K562 (cell line): ENCODE results near the gene RHD. TPM values are rescaled to one million over a fixed set of nuclear protein-coding genes. Genes with fewer than 3 reads are reported as not detected.

Experiments used
- CHD4 ChIP-seq: fragments of 200-600 bp; sonication (generic); IDR thresholded peaks from 3 replicates; pipeline ENCODE4 v1.6.1; 2012; ENCODE audit warnings: low read depth, mild to moderate bottlenecking, mixed read lengths, low read length, inconsistent platforms; ENCODE audit not compliant: insufficient read depth, insufficient replicate concordance, poor library complexity, severe bottlenecking
- DNMT1 ChIP-seq: fragments of 450-650 bp; IDR thresholded peaks from 2 replicates; pipeline ENCODE4 v1.6.1; 2016; ENCODE audit warnings: antibody characterized with exemption, mild to moderate bottlenecking
- FOXK2 ChIP-seq, 2 experiments: fragments of 450-650 bp; IDR thresholded peaks in 1 of 2; conservative IDR thresholded peaks in 1 of 2; 2 replicates each; pipeline ENCODE4 v1.6.1; 2016; ENCODE audit warnings: low read depth in 2 of 2, mild to moderate bottlenecking in 1 of 2
- GABPA ChIP-seq: fragments of 200-800 bp; sonication (Bioruptor generic); conservative IDR thresholded peaks from 2 replicates; pipeline ENCODE4 v1.6.1; 2016; ENCODE audit warnings: low read depth, missing genetic modification characterization, missing compliant biosample characterization
- GABPB1 ChIP-seq: sonication (generic); formaldehyde crosslinking; IDR thresholded peaks from 2 replicates; pipeline ENCODE4 v1.8.0; 2022; ENCODE audit warnings: mild to moderate bottlenecking, missing genetic modification reagents
- GATAD2B ChIP-seq: fragments of 450-650 bp; IDR thresholded peaks from 2 replicates; pipeline ENCODE4 v1.6.1; 2017; ENCODE audit warnings: mild to moderate bottlenecking, borderline replicate concordance
- HDAC2 ChIP-seq: fragments of 450-650 bp; IDR thresholded peaks from 2 replicates; pipeline ENCODE4 v1.6.1; 2016; ENCODE audit warnings: mild to moderate bottlenecking
- HIVEP1 ChIP-seq: fragments of 250-450 bp; sonication (Bioruptor Pico); IDR thresholded peaks from 2 replicates; pipeline ENCODE4 v1.4.0; 2020; ENCODE audit warnings: mild to moderate bottlenecking
- MLLT1 ChIP-seq, 2 experiments: fragments of 450-650 bp; IDR thresholded peaks; 2 replicates each; pipeline ENCODE4 v1.6.1; 2016
- MNT ChIP-seq, 2 experiments: fragments of 450-650 bp; conservative IDR thresholded peaks; 2 replicates each; pipeline ENCODE4 v1.6.1; 2017; ENCODE audit warnings: mild to moderate bottlenecking in 2 of 2, moderate library complexity in 2 of 2
- PHF8 ChIP-seq: fragments of 200-600 bp; sonication (generic); IDR thresholded peaks from 2 replicates; pipeline ENCODE4 v1.6.1; 2012; ENCODE audit warnings: mixed run types, mild to moderate bottlenecking, inconsistent platforms, low read length, moderate library complexity, borderline replicate concordance
- PREB ChIP-seq: sonication (generic); formaldehyde crosslinking; IDR thresholded peaks from 2 replicates; pipeline ENCODE4 v1.8.1; 2023; ENCODE audit warnings: mild to moderate bottlenecking, missing genetic modification reagents
- RBM22 ChIP-seq: fragments of 200-400 bp; formaldehyde crosslinking; IDR thresholded peaks from 2 replicates; pipeline ENCODE4 v1.6.1; 2018; ENCODE audit warnings: low read length, low read depth; ENCODE audit not compliant: poor library complexity, severe bottlenecking
- SMAD1 ChIP-seq: fragments of 150-350 bp; IDR thresholded peaks from 2 replicates; pipeline ENCODE4 v1.6.1; 2014; ENCODE audit warnings: low read length, low read depth; ENCODE audit not compliant: partially characterized antibody
- SRSF7 ChIP-seq: fragments of 200-400 bp; formaldehyde crosslinking; optimal IDR thresholded peaks from 2 replicates; pipeline ENCODE3; 2017; ENCODE audit warnings: mild to moderate bottlenecking, low read depth, low read length
- TRIM25 ChIP-seq: fragments of 450-650 bp; IDR thresholded peaks from 2 replicates; pipeline ENCODE4 v1.7.0; 2016; ENCODE audit warnings: borderline replicate concordance
- ZC3H11A ChIP-seq: IDR thresholded peaks from 2 replicates; pipeline ENCODE4 v1.6.1; 2012; ENCODE audit warnings: low read depth, low read length, improper control_type of control experiment
- ZNF384 ChIP-seq: IDR thresholded peaks from 2 replicates; pipeline ENCODE4 v1.6.1; 2012; ENCODE audit warnings: low read depth, low read length, improper control_type of control experiment
- ZNF395 ChIP-seq: fragments of 200-800 bp; sonication (Bioruptor generic); IDR thresholded peaks from 2 replicates; pipeline ENCODE4 v1.6.1; 2017; ENCODE audit warnings: missing genetic modification characterization, missing compliant biosample characterization
- polyA plus RNA-seq, 8 experiments: library from polyadenylated mRNA; depleted of rRNA in 4 of 8; stranded (reverse) in 5 of 8; unstranded in 3 of 8; fragments of >200 nt; fragmentation: Nextera tagmentation in 2 of 8; fragmentation: Illumina TruSeq in 1 of 8; extraction: Ambion mirVana in 2 of 8; extraction: Trizol in 1 of 8; gene quantifications; 2 replicates each; pipeline versions ENCODE4 v1.2.1 to v1.2.3, GENCODE V29; 2011 to 2014; ENCODE audit warnings: inconsistent platforms in 1 of 8, missing spikeins in 1 of 8
- total RNA-seq, 7 experiments: library from RNA; depleted of rRNA in 6 of 7; stranded (reverse); fragments of >200 nt in 6 of 7; fragmentation: Illumina TruSeq in 2 of 7; extraction: Trizol in 2 of 7; gene quantifications; 2 replicates each; pipeline versions ENCODE4 v1.2.1 to v1.2.3, GENCODE V29; 2011 to 2021; ENCODE audit warnings: low replicate concordance in 1 of 7

RHD gene
- total and polyA plus RNA-seq, 9 of the 15 experiments (the other 6 are each of a cell fraction or from before 2014, with no cell fraction given) = 8.8 to 32.4 (median 15.0) TPM

GRCh38 chr1:25239681-25240541 is 32.4 kb upstream of the RHD start (continued):
- TF ChIP-seq ZNF395 (CRISPR knock-in tag) = no peak; the same call in 1 of the 2 replicates
- no peak for TF ChIP-seq SRSF7
- TF ChIP-seq HIVEP1 (CRISPR knock-in tag) = no peak
- TF ChIP-seq HDAC2 = peak; percentile 85
- TF ChIP-seq CHD4 = no peak
- TF ChIP-seq ZNF384 = no peak
- TF ChIP-seq GATAD2B = peak; percentile 7; the same call in 1 of the 2 replicates
- TF ChIP-seq MLLT1 (IDR thresholded peaks at IDR 0.05) = peak; percentile 33 to 40; a peak in 2 of 4 replicates
- peak; percentile 94 for TF ChIP-seq GABPB1
- TF ChIP-seq DNMT1 = no peak
- no peak for TF ChIP-seq PREB
- peak; percentile 93 for TF ChIP-seq GABPA (tag)
- peak; percentile 70 for TF ChIP-seq RBM22
- peak; percentile 71; the same call in 1 of the 2 replicates for TF ChIP-seq PHF8
- TF ChIP-seq MNT (conservative IDR thresholded peaks at IDR 0.05) = peak; percentile 47 to 70; a peak in 2 of 4 replicates
- peak; percentile 39 to 54; a peak in 3 of 4 replicates for TF ChIP-seq FOXK2 (conservative IDR thresholded peaks at IDR 0.05 in 1 of 2, IDR thresholded peaks at IDR 0.05 in 1 of 2; ENCODE audit: low read depth in 2 of 2)
- TF ChIP-seq SMAD1 = no peak
- no peak for TF ChIP-seq TRIM25
- TF ChIP-seq ZC3H11A = no peak
